Mononuclear cell (primary cell): ENCODE results near the gene NUP62. TPM values are rescaled to one million over a fixed set of nuclear protein-coding genes. Genes with fewer than 3 reads are reported as not detected.
A peak's percentile ranks its signal among the peaks of the same experiment; 100 is the strongest.

Source experiments
- H3K27me3 ChIP-seq: 2 replicates; pipeline ENCODE4 v1.6.0; 2011; ENCODE audit warnings: low read length, control low read depth; ENCODE audit not compliant: insufficient read depth
- H3K4me1 ChIP-seq: 2 replicates; pipeline ENCODE4 v1.5.1; 2011; ENCODE audit warnings: mild to moderate bottlenecking, low read length, control low read depth; ENCODE audit not compliant: insufficient read depth
- H3K4me3 ChIP-seq: 2 replicates; pipeline ENCODE4 v1.5.1; 2011; ENCODE audit warnings: mild to moderate bottlenecking, low read length, moderate library complexity
- H3K9me3 ChIP-seq: 2 replicates; pipeline ENCODE4 v1.5.1; 2011; ENCODE audit warnings: low read depth, mild to moderate bottlenecking, control low read depth, low read length
- total RNA-seq: library from RNA; depleted of rRNA; stranded (reverse); fragments of >200 nt; gene quantifications from one replicate; pipeline ENCODE4 v1.2.3, GENCODE V29; 2012

Gene NUP62
- total RNA-seq, 1 donor: 21.8 TPM

DNA sequence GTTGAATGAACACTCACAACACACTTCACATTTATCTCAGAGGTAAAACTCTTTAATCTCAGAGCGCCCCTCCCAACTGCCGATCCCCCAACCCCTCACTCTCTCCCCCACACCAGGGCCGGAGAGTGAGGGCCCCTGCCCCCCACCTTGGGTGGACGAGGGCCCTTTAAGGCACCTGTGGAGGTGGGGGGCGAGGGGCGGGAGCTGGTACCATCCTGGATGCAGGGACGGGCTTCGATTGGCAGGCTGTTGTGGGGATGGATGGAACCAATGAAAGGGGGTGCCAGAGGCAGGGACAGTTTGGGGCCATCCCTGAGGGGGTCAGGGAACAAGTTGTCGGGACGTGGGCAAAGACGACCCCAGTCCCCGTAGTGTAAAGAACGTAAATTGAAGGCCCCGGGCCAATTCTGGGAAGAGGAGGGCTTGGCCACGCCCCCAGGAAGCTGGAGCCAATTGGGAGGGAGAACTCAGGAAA lies 60.3 kb downstream of the NUP62 start:
- Histone ChIP-seq H3K9me3 (no peaks in the 10 kb centered on the region), H3K4me3 (peak overlapping the region; percentile 30), H3K27me3 (no peaks in the 10 kb centered on the region), H3K4me1 (peaks cover 50% of the 10 kb centered on the region)

DNA sequence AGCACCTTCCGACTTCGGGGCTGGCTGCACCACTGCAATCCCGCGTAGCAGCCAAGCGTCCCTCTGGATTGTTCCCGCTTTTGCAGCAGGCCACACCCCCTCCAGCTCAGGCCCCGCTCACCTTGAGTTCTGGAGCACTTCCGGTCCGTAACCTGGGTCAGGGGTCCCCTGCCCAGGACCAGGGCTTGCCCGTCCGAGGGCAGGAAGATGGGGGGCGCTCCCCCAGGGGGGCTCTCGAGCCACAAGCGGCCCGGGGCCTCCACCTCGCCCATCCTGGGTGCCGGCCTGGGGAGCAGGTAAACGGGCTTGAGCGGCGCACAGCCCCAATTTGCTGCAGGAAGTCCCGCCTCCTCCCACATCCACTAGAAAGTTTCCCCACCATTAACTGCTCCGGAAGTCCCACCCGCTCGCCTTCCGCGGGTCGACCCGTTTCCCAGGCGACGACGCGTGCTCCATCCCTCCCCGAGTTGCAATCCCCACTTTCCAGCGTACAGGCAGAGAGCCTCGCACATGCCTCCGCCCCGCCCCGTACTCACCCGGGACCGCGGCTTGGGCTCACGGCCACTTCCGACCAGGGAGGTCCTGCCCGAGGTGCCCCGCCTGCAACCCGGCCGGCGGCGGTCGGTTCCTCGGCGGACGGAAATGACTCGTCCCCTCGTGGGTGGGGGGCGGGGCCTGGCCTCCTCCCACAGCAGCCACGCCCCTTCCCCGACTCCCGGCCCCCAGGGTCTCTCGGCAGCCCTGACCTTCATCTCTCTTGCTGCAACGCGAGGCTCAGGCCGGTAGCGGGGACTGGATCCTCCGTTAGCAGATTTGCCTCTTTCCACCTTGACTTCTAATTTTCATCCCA lies 62.1 kb downstream of the NUP62 start, which contains the start of gene PNKP:
Gene PNKP, minus strand, starts transcription at position 644 of the 850 bp plus-strand sequence. Its CDS starts 372 bp downstream, at position 272.
- H3K4me3 ChIP-seq: peak within 1 kb of the TSS; percentile 67
- H3K4me1 ChIP-seq: peaks cover 50% of the 10 kb centered on the region
- no peaks in the 10 kb centered on the region for H3K9me3 ChIP-seq
- H3K27me3 ChIP-seq: no peaks in the 10 kb centered on the region

DNA sequence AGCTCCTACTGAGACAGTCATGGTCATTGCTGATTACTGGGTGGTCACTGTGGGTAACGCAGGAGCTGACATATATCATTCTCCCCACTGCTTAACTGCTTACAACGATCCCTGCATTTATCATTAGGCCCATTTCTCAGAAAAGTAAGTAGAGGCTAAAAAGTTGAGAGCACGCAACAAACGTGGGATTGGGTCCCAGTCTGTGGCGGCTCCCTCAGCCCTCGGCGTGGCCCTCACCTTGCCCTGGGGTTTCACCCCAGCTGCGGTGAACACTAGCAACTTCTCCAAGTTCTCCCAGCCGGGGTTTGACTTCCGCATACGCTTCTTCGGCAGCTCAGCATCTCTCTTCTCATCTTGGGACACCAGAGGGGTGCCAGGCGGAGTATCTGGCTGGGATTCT lies 64.4 kb downstream of the NUP62 start:
- Histone ChIP-seq H3K27me3 (no peaks in the 10 kb centered on the region), H3K4me1 (peaks cover 39% of the 10 kb centered on the region), H3K9me3 (no peaks in the 10 kb centered on the region), H3K4me3 (no peak overlapping the region)

DNA sequence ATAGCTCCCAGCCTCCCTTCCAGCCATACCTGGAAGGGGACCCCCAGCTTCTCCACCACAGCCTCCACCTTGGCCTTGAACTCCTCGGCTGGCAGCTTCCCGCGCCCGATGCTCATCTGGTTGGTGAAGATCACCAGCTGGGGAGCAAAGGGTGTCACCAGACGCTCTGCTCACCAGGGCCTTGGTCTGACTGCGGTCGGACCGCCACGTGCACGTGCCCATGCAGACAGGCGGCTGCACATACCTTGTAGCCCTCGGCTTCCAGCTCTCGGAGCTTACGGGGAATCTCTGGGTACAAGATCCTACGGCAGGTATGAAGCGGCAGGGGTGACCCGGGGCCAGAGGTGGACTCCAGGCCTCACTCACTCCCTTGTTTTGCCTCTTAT lies 65.4 kb downstream of the NUP62 start:
- Histone ChIP-seq H3K9me3 (no peaks in the 10 kb centered on the region), H3K27me3 (no peaks in the 10 kb centered on the region), H3K4me1 (peaks cover 34% of the 10 kb centered on the region), H3K4me3 (no peak overlapping the region)

DNA sequence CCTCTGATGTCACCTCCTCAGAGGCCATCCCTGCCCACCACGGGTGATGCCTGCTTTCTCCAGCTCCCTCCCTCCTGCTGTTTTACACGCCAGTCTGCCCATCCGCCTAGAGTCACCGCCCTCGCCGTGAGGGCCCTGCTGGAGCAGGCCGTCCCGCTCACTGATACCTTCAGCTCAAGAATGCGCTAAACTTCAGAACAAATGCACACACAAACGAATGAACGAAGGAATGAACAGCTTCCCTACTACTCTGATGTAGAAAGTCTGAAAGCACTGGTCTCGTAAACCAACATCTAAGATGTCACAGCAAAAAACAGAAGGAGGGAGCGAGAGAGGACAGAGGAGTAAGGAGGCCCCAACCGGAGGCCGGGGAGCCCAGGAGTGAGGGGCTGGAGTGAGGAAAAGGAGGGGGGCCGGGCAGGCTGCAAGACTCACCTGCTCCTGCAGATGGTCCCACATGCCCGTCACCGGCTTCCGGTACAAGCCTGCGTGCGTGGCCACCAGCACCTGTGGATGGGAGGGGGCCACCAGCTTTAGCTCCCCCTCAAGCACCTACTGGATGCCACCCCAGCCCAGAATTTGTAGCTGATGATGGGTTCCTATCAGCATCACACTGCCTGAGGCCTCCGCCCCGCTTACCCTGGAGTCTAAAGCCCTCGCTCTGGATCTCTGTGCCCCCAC lies 65.9 kb downstream of the NUP62 start:
- Histone ChIP-seq H3K4me3 (no peak overlapping the region), H3K27me3 (no peaks in the 10 kb centered on the region), H3K4me1 (peaks cover 29% of the 10 kb centered on the region), H3K9me3 (no peaks in the 10 kb centered on the region)

DNA sequence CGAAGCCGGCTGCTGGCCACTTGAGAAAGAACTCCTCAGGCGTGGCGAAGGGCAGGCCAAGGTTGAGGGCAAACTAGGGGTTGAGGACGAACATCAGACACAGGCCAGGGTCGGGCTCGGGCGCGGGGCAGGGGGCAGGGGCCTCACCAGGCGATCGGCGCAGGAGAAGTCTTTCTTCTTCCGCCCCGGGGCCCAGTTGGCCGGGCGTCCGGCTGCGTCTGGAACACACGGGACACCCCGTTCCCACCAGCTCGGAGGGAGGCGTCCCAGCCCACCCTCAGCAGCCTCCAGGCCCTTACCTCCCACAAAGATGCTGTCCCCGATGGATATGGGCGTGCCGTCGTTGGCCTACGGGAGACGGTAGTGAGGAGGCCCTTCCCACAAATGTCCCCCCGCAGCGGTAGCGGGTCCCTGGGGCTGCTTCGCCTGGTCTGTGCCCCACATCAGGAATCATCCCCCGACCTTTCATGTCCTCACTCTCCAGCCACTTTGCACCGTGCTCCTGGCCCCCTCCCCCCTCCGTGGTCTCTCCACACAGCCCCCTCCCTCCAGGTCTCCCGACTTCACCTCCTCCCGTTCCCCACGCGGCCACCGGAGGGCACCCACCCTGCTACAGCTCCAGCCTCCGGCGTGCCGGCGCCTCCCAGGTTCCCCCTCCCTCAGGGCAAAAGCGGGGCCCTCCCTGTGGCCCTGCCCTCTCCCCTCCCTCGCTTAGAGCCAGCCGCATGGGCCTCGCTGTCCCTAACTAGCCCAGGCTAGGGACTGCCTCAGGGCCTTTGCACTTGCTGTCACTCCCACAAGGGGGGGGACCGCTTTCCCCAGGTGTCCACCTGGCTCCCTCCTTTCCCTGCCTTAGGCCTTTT lies 66.7 kb downstream of the NUP62 start:
- Histone ChIP-seq H3K27me3 (no peaks in the 10 kb centered on the region), H3K4me1 (peaks cover 23% of the 10 kb centered on the region), H3K4me3 (no peak overlapping the region), H3K9me3 (no peaks in the 10 kb centered on the region)

DNA sequence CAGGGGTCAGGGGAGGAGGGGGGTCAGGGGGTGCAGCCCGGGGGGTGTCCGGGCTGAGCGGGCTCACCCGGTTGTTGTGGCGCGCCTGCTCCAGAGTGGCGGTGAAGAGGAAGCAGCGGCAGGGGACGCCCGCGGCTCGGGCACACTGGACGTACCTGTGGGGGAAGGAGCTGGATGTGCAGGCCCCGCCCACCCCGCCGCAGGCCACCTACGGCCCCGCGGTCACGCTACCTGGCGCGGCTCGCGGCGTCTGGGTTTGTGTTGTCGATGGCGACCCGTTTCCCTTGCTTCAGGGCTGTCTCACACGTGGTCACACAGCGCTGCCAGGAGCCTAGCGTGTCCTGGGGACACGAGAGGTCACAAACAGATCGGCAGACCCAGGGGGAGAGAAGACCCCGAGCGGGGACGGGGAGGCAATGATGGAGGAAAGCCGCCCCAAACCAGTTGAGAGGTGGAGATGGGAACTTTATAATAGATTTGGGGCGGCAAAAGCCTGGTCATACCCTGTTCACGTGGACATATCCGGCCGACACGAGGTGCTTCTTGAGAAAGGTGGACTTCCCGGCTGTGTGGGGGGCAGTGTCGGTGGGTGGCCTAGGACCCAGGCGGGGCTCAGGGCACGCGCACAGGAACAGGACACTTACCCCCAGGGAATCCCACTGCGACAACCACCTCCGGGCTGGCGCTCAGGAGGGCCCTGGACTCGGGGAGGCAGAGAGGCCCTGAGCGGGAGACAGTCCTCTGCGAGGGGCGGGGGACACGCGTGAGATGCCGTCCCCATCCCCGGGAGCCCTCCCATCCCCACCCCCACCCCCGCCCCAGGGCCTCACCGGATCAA lies 67.5 kb downstream of the NUP62 start:
- Histone ChIP-seq H3K27me3 (no peaks in the 10 kb centered on the region), H3K9me3 (no peaks in the 10 kb centered on the region), H3K4me1 (peaks cover 19% of the 10 kb centered on the region), H3K4me3 (no peak overlapping the region)

DNA sequence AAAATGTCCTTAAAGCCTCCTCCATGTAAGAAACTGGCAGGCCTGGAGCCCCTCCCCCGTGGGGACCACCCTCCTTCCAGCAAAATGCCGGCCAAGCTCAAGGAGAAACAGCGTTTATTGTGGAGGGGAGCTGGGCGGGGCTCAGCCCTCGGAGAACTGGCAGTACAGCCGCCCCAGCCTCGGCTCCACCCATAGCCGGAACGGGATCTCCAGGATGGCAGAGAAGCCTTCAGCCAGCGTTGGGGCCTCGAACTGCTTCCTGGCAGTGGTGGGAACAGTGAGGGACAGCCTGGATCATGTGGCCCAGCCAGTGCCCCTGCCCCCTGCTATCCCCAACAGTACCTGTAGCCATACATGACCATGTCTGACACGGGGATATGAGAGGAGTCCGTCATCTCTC lies 68.2 kb downstream of the NUP62 start:
- no peaks in the 10 kb centered on the region for H3K9me3 ChIP-seq
- no peak overlapping the region for H3K4me3 ChIP-seq
- H3K4me1 ChIP-seq: peaks cover 13% of the 10 kb centered on the region
- H3K27me3 ChIP-seq: no peaks in the 10 kb centered on the region

DNA sequence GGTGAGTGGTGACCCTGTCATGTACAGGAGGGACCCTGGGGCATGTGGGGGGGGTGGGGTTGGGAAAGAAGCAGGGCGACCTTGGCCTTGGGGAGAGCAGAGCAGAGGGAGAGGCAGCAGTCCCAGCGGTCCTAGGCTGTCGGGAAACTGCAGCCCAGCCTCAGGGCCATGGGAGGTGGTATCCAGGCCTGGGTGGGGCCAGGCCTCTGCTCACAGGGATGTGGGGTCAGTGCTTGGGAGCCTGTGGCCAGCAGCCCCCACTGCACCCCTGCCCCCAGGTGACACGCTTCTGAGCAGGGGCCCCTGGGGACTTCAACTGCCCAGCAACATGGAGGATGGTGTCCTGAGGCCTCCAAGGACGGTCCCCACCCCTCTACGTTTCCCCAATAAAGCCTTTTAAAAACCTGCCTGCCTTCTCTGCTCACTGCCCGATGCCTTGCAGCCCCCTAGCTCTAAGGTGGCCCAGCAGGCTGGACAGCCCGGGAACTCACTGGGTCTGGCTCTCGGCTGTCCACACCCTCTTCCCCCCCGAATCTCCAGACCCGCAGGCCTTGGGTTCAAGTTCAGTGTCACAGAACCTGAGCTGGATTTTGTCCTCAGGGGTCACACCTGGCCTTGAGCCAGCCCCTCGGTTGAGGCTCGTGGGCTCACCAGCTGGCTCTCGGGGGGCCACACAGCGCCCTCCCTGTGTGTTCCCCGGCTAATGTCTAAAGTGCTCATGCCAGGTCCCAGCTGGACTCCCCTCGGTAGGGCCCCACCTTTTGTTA lies 68.8 kb downstream of the NUP62 start:
- Histone ChIP-seq H3K4me1 (peaks cover 7% of the 10 kb centered on the region), H3K9me3 (no peaks in the 10 kb centered on the region), H3K27me3 (no peaks in the 10 kb centered on the region), H3K4me3 (no peak overlapping the region)

DNA sequence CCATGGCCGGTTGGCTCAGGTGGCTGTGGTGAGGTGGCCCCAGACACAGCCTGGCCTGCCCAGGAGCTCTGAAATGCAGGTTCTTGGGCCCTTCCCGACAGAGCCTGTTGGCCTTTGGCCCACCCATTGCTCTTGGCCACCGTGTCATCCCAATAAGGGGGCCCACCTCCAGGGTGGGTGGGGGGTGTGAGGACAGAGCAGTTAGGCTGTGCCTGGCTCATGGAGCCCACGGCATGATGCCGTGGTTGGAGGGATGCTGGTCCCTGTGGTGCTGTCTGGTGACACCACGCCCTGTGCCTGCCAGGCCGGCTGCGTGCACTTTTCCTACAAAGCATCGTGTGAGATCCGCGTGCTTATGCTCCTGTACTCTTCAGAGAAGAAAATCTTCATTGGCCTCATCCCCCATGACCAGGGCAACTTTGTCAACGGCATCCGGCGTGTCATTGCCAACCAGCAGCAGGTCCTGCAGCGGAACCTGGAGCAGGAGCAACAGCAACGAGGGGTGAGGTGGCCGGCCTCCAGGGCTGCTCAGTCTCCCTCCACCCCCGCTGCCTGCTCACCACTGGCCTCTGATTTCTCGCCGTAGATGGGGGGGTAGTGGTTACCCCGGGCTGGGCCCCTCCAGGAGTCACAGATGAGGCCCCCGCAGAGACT lies 69.5 kb downstream of the NUP62 start:
- no peak overlapping the region for H3K4me3 ChIP-seq
- no peaks in the 10 kb centered on the region for H3K9me3 ChIP-seq
- H3K27me3 ChIP-seq: no peaks in the 10 kb centered on the region
- no peaks in the 10 kb centered on the region for H3K4me1 ChIP-seq

DNA sequence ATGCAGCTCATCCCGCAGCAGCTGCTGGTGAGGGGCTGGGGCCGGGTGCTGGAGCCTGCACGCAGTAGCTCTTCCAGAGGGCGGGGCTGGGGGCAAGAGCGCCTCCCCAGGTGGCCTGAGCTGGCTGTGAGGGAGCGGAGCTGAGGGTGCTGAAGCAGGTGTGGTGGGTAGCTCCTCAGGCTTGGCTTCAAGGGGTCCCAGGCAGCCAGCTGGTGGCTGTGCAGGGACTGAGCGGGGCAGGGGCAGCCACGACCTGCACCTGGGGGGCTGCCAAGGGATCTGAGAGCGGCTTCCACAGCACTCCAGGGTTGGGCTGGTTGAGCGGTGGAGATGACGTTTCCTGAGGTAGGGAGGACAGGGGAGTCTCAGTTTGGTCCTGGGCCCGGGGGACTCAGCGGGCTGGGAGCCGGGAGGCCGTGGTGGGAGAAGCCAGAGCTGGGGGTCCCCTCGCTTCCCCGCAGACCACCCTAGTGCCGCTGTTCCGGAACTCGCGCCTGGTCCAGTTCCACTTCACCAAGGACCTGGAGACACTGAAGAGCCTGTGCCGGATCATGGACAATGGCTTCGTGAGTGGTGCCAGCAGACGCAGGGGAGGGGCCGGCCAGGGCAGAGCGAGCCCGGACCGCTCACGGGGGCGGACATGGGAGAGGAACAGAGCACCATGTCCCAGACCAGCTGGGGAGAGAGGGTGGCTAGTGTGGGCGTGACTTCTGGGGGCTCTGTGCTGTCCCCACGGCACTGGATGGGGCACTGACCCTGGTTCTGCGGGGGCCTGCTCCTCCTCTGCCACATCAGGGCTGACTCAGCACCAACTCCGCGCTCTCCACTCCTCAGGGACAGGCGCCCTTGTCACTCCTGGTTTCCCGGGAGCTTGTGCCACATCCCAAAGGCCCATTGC lies 71.0 kb downstream of the NUP62 start:
- Histone ChIP-seq H3K27me3 (no peaks in the 10 kb centered on the region), H3K4me1 (no peaks in the 10 kb centered on the region), H3K9me3 (no peaks in the 10 kb centered on the region), H3K4me3 (no peak overlapping the region)

DNA sequence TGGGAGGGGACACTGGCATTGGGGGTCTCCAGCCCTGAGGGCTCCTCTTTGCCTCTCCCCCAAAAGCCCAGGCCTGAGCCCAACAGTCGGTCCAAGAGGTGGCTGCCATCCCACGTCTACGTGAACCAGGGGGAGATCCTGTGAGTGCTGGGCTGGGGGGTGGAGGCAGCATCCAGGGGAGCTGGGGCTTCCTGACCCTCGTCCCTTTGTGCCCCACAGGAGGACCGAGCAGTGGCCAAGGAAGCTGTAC lies 71.5 kb downstream of the NUP62 start:
- Histone ChIP-seq H3K9me3 (no peaks in the 10 kb centered on the region), H3K27me3 (no peaks in the 10 kb centered on the region), H3K4me1 (peaks cover 5% of the 10 kb centered on the region), H3K4me3 (no peak overlapping the region)
